ENCODE data around the gene COMP. TPM values are rescaled to one million over a fixed set of nuclear protein-coding genes. Genes with fewer than 3 reads are reported as not detected.

The COMP gene
- polyA plus RNA-seq, 1 experiment: 9.2 TPM

GRCh38 chr19:18738961-18739690 is 52.0 kb downstream of the COMP start:
- Histone ChIP-seq H3K4me3 (ENCODE audit: low read depth, low read length) (no peak overlapping the region), H3K27me3 (ENCODE audit: control insufficient read depth, insufficient read depth, low read length) (no peaks in the 10 kb centered on the region), H3K36me3 (ENCODE audit: control insufficient read depth, insufficient read depth, low read length) (no peaks in the 10 kb centered on the region)
- TF ChIP-seq, protein P1, sequence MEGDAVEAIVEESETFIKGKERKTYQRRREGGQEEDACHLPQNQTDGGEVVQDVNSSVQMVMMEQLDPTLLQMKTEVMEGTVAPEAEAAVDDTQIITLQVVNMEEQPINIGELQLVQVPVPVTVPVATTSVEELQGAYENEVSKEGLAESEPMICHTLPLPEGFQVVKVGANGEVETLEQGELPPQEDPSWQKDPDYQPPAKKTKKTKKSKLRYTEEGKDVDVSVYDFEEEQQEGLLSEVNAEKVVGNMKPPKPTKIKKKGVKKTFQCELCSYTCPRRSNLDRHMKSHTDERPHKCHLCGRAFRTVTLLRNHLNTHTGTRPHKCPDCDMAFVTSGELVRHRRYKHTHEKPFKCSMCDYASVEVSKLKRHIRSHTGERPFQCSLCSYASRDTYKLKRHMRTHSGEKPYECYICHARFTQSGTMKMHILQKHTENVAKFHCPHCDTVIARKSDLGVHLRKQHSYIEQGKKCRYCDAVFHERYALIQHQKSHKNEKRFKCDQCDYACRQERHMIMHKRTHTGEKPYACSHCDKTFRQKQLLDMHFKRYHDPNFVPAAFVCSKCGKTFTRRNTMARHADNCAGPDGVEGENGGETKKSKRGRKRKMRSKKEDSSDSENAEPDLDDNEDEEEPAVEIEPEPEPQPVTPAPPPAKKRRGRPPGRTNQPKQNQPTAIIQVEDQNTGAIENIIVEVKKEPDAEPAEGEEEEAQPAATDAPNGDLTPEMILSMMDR (IDR thresholded peaks at IDR 0.05; ENCODE audit: insufficient read depth, low read depth, low read length): no peak
- ChIA-PET POLR2A (no interaction called here), CTCF (interaction anchor here (0.5 to 1.3 kb wide), 4 partner anchors 13 to 108 kb away, joined by 3 read pairs; no protein-coding TSS in a partner anchor)
- no peak for DNase-seq (ENCODE audit: low read depth)

- POLR2A ChIA-PET: no interaction called here
- TF ChIP-seq, protein P1 (IDR thresholded peaks at IDR 0.05; ENCODE audit: insufficient read depth, low read depth, low read length): no peak
- no peak overlapping the region for H3K4me3 ChIP-seq (ENCODE audit: low read depth, low read length)
- CTCF ChIA-PET: interaction anchor here (1.0 kb wide), 1 partner anchor 10 kb away, joined by 3 read pairs; no protein-coding TSS in a partner anchor
- H3K36me3 ChIP-seq (ENCODE audit: control insufficient read depth, insufficient read depth, low read length): no peaks in the 10 kb centered on the region
- no peaks in the 10 kb centered on the region for H3K27me3 ChIP-seq (ENCODE audit: control insufficient read depth, insufficient read depth, low read length)
- no peak for DNase-seq (ENCODE audit: low read depth)
Measured at GRCh38 chr19:18737954-18738351, 53.2 kb downstream of the COMP start.

- no peak for DNase-seq (ENCODE audit: low read depth)
- Histone ChIP-seq H3K4me3 (ENCODE audit: low read depth, low read length) (no peak overlapping the region), H3K27me3 (ENCODE audit: control insufficient read depth, insufficient read depth, low read length) (no peaks in the 10 kb centered on the region), H3K36me3 (ENCODE audit: control insufficient read depth, insufficient read depth, low read length) (no peaks in the 10 kb centered on the region)
- POLR2A ChIA-PET: no interaction called here
- TF ChIP-seq, protein P1 (IDR thresholded peaks at IDR 0.05; ENCODE audit: insufficient read depth, low read depth, low read length): no peak
- CTCF ChIA-PET: interaction anchor here (1.0 kb wide), 1 partner anchor 9 kb away, joined by 3 read pairs; no protein-coding TSS in a partner anchor
Measured at GRCh38 chr19:18737337-18737953, 53.7 kb downstream of the COMP start.

GRCh38 chr19:18736415-18737336 is 54.4 kb downstream of the COMP start:
- CTCF ChIA-PET: no interaction called here
- POLR2A ChIA-PET: no interaction called here
- Histone ChIP-seq H3K27me3 (ENCODE audit: control insufficient read depth, insufficient read depth, low read length) (no peaks in the 10 kb centered on the region), H3K4me3 (ENCODE audit: low read depth, low read length) (no peak overlapping the region), H3K36me3 (ENCODE audit: control insufficient read depth, insufficient read depth, low read length) (no peaks in the 10 kb centered on the region)
- DNase-seq (ENCODE audit: low read depth): no peak
- TF ChIP-seq, protein P1 (IDR thresholded peaks at IDR 0.05; ENCODE audit: insufficient read depth, low read depth, low read length): no peak

DNA sequence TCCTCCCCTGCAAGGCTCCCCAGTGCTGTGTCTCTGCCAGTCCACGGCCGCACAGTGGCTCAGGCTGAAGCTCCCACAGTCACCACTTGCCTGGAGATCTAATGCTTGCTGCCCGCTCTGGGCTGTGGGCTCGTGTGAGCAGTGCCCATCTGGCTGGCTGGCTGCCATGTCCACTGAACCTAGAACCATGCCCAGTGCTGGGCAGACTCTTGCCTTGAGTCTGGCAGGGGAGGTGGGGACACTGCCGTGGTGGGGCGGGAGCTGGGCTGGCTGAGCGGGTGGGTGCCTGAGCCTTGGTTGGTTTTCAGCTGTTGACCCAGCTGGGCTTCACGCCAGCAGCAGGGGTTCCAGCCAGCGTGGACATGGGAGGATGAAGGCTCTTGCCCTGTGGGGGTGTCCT is 55.4 kb downstream of the COMP start:
- Histone ChIP-seq H3K27me3 (ENCODE audit: control insufficient read depth, insufficient read depth, low read length) (no peaks in the 10 kb centered on the region), H3K36me3 (ENCODE audit: control insufficient read depth, insufficient read depth, low read length) (no peaks in the 10 kb centered on the region), H3K4me3 (ENCODE audit: low read depth, low read length) (no peak overlapping the region)
- ChIA-PET POLR2A (no interaction called here), CTCF (no interaction called here)
- no peak for DNase-seq (ENCODE audit: low read depth)
- TF ChIP-seq, protein P1 (IDR thresholded peaks at IDR 0.05; ENCODE audit: insufficient read depth, low read depth, low read length): no peak
